PC-3 (cell line): ENCODE results near the gene TAF10.

Experiments
- EZH2phosphoT487 ChIP-seq: fragments of 300-600 bp; sonication (generic); IDR thresholded peaks from 2 replicates; pipeline ENCODE4 v1.6.1; 2018; ENCODE audit warnings: mild to moderate bottlenecking, antibody characterized with exemption, low read length, borderline replicate concordance
- TF ChIP-seq, protein P1 (sequence below): fragments of 300-600 bp; sonication (generic); conservative IDR thresholded peaks from 2 replicates; pipeline ENCODE4 v1.5.1; 2017; ENCODE audit warnings: antibody characterized with exemption, low read depth, mild to moderate bottlenecking, low read length

DNA sequence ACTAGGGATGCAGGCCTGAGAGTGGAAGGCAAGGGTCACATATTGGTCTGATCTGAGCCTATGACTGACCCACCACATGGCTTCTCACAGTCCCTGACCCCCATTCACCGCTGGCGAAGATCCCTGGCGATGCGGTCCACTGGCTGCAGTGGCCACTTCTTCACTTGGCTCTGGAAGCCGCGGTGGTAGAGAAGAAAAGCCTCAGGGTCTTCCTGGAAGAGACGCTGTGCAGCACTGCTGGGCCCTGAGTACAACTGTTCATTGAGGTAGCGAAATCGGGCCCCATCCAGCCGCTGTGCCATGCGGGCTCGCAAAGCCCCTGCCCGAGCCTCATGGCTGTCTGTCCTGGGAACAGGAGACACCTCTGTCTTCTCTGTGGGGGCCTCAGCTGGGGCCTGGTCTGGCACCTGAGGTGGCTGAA lies 11.0 kb downstream of the TAF10 start:
- TF ChIP-seq EZH2phosphoT487 = no peak
- TF ChIP-seq, protein P1, sequence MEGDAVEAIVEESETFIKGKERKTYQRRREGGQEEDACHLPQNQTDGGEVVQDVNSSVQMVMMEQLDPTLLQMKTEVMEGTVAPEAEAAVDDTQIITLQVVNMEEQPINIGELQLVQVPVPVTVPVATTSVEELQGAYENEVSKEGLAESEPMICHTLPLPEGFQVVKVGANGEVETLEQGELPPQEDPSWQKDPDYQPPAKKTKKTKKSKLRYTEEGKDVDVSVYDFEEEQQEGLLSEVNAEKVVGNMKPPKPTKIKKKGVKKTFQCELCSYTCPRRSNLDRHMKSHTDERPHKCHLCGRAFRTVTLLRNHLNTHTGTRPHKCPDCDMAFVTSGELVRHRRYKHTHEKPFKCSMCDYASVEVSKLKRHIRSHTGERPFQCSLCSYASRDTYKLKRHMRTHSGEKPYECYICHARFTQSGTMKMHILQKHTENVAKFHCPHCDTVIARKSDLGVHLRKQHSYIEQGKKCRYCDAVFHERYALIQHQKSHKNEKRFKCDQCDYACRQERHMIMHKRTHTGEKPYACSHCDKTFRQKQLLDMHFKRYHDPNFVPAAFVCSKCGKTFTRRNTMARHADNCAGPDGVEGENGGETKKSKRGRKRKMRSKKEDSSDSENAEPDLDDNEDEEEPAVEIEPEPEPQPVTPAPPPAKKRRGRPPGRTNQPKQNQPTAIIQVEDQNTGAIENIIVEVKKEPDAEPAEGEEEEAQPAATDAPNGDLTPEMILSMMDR = no peak
